Sigmoid colon (tissue), 7 donors: ENCODE data around the gene SUMF1. TPM values are rescaled to one million over a fixed set of nuclear protein-coding genes. Genes with fewer than 3 reads are reported as not detected.

ENCODE experiments used
- DNase-seq: peaks from one replicate; pipeline ENCODE4 v3.0.0-alpha.2; 2019
- H3K27ac ChIP-seq, 4 donors: fragments of 200-600 bp; sonication (generic); one replicate each; pipeline ENCODE4 v1.5.1; 2016 to 2019; ENCODE audit warnings: mild to moderate bottlenecking in 1 of 4
- H3K27me3 ChIP-seq, 3 donors: fragments of 200-600 bp; sonication (generic); one replicate each; pipeline ENCODE4 v1.5.1; 2019; ENCODE audit warnings: mild to moderate bottlenecking in 1 of 3
- H3K36me3 ChIP-seq, 4 donors: fragments of 200-600 bp; sonication (generic); one replicate each; pipeline ENCODE4 v1.5.1; 2016 to 2019
- H3K4me1 ChIP-seq, 4 donors: fragments of 200-600 bp; sonication (generic); one replicate each; pipeline ENCODE4 v1.5.1; 2017 to 2019
- H3K4me3 ChIP-seq, 4 donors: fragments of 200-600 bp; sonication (generic); one replicate each; pipeline ENCODE4 v1.5.1; 2017 to 2019; ENCODE audit warnings: mild to moderate bottlenecking in 2 of 4, moderate library complexity in 1 of 4
- H3K9me3 ChIP-seq, 4 donors: fragments of 200-600 bp in 3 of 4; sonication (generic) in 3 of 4; one replicate each; pipeline versions ENCODE4 v1.5.1 to v1.6.1; 2013 to 2019
- EP300 ChIP-seq, 4 donors: sonication (generic); formaldehyde crosslinking; IDR thresholded peaks; one replicate each; pipeline ENCODE4 v1.6.1; 2017; ENCODE audit warnings: antibody characterized with exemption in 4 of 4
- POLR2A ChIP-seq, 2 donors: fragments of 450-650 bp; IDR thresholded peaks; one replicate each; pipeline ENCODE4 v1.6.1; 2016; ENCODE audit warnings: antibody characterized with exemption in 2 of 2, mild to moderate bottlenecking in 2 of 2, moderate library complexity in 2 of 2
- POLR2AphosphoS5 ChIP-seq, 4 donors: sonication (generic); formaldehyde crosslinking; IDR thresholded peaks; one replicate each; pipeline ENCODE4 v1.6.1; 2017; ENCODE audit warnings: antibody characterized with exemption in 4 of 4
- WGBS, 2 donors: extraction: QIAGEN DNeasy Blood & Tissue Kit; methylation state at CpG; one replicate each; pipeline ENCODE4 v1.1.7; 2013; 5-methylcytosine and 5-hydroxymethylcytosine counted together
- intact Hi-C: fragments of 100-400 bp; cut with DNase I; formaldehyde crosslinking; loops from one replicate; pipeline ENCODE4 v1.15.1; 2023
- polyA plus RNA-seq, 3 donors: library from polyadenylated mRNA; stranded (reverse); fragments of 200-250 nt; gene quantifications; one replicate each; pipeline ENCODE4 v1.2.3, GENCODE V29; 2013
- total RNA-seq, 4 donors: library from RNA; depleted of rRNA; stranded (reverse); fragments of >200 nt; gene quantifications; one replicate each; pipeline ENCODE4 v1.1.0, GENCODE V29; 2016
- TF ChIP-seq, protein P1 (sequence below), 4 experiments: fragments of 450-650 bp in 3 of 4; fragments of 200-600 bp in 1 of 4; IDR thresholded peaks; one replicate each; pipeline ENCODE4 v1.5.1; 2016 to 2019; ENCODE audit warnings: antibody characterized with exemption in 4 of 4, mild to moderate bottlenecking in 3 of 4, moderate library complexity in 2 of 4
- donor health status: healthy with polysubstance abuse.
- donor health status: Bipolar disorder and iron deficiency.
- donor health status: healthy.

The SUMF1 gene
- total and polyA plus RNA-seq, 7 donors = 8.4 to 57.4 (median 23.3) TPM

DNA sequence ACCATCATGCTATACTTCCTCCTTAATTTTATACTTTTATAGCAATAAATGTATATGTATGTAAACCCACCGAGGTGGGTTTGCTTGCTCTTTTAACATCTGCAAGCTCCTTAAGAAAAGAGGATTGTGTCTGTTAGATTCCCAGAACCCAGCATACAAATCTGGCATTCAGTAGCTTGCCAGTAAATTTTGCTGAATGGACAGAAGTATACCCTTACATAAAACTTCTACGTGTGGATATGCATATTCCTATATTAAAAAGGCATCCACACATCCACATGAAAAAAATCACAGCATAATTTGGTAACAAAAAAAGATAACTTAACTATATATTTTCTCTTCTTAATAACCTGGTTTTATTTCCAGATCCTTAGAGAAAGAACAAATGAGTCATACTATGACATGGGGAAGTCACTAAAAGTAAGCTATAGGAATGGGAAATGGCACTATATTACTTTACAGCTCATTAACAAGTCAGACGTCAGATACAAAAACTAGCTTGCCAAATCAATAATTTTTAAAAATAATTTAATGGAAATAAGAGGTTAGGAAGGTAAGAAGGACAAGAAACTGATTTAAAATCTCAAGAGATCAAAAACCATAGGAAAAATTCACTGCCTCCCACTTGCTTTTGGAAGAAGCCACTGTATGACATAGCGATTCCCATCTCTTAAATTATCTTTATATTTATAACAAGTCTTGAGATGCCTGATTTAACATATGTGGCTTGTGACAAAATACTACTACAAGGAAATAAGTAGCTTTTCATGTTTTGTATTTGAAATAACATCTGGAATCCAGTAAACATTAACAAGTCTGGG lies 68.7 kb downstream of the SUMF1 start:
- 73% methylated on average over 4 of the region's 4 CpGs for WGBS, 2 donors
- Histone ChIP-seq H3K9me3 (no peaks in the 10 kb centered on the region), H3K4me1 (no peaks in the 10 kb centered on the region), H3K27me3 (no peaks in the 10 kb centered on the region), H3K36me3 (peaks cover 0 to 18% (median 2%) of the 10 kb centered on the region in 4 donors), H3K4me3 (no peak overlapping the region), H3K27ac (no peak overlapping the region)
- no peak for TF ChIP-seq POLR2AphosphoS5 (IDR thresholded peaks at IDR 0.05)
- TF ChIP-seq EP300 (IDR thresholded peaks at IDR 0.05) = no peak
- TF ChIP-seq, protein P1, sequence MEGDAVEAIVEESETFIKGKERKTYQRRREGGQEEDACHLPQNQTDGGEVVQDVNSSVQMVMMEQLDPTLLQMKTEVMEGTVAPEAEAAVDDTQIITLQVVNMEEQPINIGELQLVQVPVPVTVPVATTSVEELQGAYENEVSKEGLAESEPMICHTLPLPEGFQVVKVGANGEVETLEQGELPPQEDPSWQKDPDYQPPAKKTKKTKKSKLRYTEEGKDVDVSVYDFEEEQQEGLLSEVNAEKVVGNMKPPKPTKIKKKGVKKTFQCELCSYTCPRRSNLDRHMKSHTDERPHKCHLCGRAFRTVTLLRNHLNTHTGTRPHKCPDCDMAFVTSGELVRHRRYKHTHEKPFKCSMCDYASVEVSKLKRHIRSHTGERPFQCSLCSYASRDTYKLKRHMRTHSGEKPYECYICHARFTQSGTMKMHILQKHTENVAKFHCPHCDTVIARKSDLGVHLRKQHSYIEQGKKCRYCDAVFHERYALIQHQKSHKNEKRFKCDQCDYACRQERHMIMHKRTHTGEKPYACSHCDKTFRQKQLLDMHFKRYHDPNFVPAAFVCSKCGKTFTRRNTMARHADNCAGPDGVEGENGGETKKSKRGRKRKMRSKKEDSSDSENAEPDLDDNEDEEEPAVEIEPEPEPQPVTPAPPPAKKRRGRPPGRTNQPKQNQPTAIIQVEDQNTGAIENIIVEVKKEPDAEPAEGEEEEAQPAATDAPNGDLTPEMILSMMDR (IDR thresholded peaks at IDR 0.05) = no peak
- no peak for TF ChIP-seq POLR2A (IDR thresholded peaks at IDR 0.05)
- DNase-seq = no peak
- intact Hi-C loops = no loop called here

DNA sequence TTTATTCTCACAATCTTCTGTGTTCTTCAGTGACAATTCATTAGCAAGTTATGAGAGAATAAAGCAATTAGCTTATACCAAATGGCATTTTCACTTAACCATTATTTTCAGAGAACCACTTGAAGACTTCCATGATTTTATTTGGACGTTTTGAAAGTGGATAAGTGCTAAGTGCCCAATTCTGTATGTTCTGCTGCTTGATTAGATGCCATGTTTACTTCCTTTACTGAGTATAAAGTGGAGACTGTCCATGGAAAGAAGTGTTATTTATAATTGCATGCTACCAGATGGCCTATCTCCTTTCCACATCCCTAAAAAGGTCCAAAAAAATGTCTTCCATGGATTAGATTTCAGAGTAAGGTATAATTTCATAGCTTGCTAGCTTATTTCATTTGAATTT lies 69.6 kb downstream of the SUMF1 start:
- no peak for DNase-seq
- 78 to 79% methylated on average over 1 of the region's 1 CpG for WGBS, 2 donors
- no peaks in the 10 kb centered on the region for H3K4me1 ChIP-seq
- H3K27me3 ChIP-seq = no peaks in the 10 kb centered on the region
- H3K27ac ChIP-seq = no peak overlapping the region
- no peaks in the 10 kb centered on the region for H3K9me3 ChIP-seq
- no peak for TF ChIP-seq POLR2A (IDR thresholded peaks at IDR 0.05)
- no peak overlapping the region for H3K4me3 ChIP-seq
- peaks cover 0 to 9% (median 1%) of the 10 kb centered on the region in 4 donors for H3K36me3 ChIP-seq
- intact Hi-C loops = no loop called here

DNA sequence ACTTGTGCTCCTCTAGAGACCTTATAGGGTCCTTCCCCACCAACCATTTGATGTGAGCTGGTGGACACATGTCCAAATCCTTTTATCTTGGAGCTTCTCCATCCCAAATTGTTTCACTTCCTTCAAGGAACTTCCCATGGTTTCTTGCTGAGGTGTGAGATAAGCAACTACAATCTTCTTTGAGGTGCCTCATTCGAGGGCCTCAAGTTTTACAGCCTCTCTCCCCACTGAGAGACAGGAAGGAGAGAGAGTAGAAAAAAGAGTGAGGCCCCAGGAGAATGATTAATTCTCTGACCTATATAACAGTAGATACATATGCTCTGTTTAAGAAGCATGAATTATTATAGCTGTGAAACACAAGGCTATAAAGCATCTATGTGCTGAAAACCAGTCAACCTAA lies 70.5 kb downstream of the SUMF1 start:
- peaks cover 0 to 8% (median 1%) of the 10 kb centered on the region in 4 donors for H3K36me3 ChIP-seq
- no peak overlapping the region for H3K4me3 ChIP-seq
- DNase-seq = no peak
- WGBS, 2 donors = 25 to 44% methylated on average over 1 of the region's 1 CpG
- H3K27me3 ChIP-seq = no peaks in the 10 kb centered on the region
- TF ChIP-seq POLR2AphosphoS5 (IDR thresholded peaks at IDR 0.05) (no peak), POLR2A (IDR thresholded peaks at IDR 0.05) (no peak), EP300 (IDR thresholded peaks at IDR 0.05) (no peak)
- TF ChIP-seq, protein P1 (IDR thresholded peaks at IDR 0.05) = no peak
- intact Hi-C loops = no loop called here
- no peaks in the 10 kb centered on the region for H3K4me1 ChIP-seq
- no peak overlapping the region for H3K27ac ChIP-seq
- no peaks in the 10 kb centered on the region for H3K9me3 ChIP-seq

DNA sequence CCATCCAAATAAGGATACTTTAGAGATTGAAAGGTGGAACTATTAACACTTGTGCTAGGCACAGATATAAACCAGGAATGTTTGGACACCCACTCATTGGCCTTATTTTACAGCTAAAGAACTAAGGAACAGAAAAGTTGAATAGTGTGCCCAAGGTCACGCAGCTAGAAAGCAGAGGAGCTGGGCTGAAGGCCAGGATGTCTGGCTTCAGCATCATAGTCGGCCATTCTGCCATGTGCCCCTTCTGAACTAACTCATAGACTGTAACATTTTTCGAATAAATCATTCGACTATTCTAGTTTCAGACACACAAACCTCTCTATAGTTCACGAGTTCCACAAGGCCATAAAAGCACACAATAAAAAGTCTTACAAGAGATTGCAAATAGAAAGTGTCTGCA lies 71.1 kb downstream of the SUMF1 start:
- 72 to 87% methylated on average over 5 of the region's 5 CpGs for WGBS, 2 donors
- intact Hi-C loops = no loop called here

DNA sequence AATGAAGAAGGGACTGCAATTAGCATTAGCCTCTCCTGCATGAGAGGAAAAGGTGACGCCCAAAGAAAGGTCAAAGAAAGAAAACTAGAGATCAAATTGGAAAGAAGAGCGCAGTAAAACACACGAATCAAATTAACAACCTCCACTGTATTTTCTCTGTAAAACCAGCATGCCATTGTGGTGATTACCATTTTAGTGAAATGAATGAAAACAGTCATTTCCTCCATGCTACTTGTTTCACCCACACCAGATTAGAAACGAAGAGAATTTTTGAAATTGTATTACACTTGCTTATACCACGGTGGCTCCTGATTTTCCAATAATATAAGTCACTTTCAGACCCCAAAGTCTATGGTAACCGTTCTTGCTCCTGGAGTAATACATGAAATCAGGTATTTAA lies 71.6 kb downstream of the SUMF1 start:
- Histone ChIP-seq H3K4me3 (no peak overlapping the region), H3K9me3 (no peaks in the 10 kb centered on the region), H3K36me3 (peaks cover 0 to 8% (median 1%) of the 10 kb centered on the region in 4 donors), H3K27ac (no peak overlapping the region), H3K27me3 (no peaks in the 10 kb centered on the region), H3K4me1 (no peaks in the 10 kb centered on the region)
- intact Hi-C loops = no loop called here
- TF ChIP-seq, protein P1 (IDR thresholded peaks at IDR 0.05) = no peak
- TF ChIP-seq POLR2A (IDR thresholded peaks at IDR 0.05) = no peak
- TF ChIP-seq POLR2AphosphoS5 (IDR thresholded peaks at IDR 0.05) = no peak
- TF ChIP-seq EP300 (IDR thresholded peaks at IDR 0.05) = no peak
- no peak for DNase-seq
- 93% methylated on average over 6 of the region's 6 CpGs for WGBS, 2 donors

More for the DNA sequence above, 71.1 kb downstream of the SUMF1 start:
- no peaks in the 10 kb centered on the region for H3K27me3 ChIP-seq
- H3K9me3 ChIP-seq = no peaks in the 10 kb centered on the region
- DNase-seq = no peak
- H3K27ac ChIP-seq = no peak overlapping the region
- peaks cover 0 to 8% (median 1%) of the 10 kb centered on the region in 4 donors for H3K36me3 ChIP-seq
- no peaks in the 10 kb centered on the region for H3K4me1 ChIP-seq
- TF ChIP-seq, protein P1 (IDR thresholded peaks at IDR 0.05) = no peak
- no peak for TF ChIP-seq EP300 (IDR thresholded peaks at IDR 0.05)
- TF ChIP-seq POLR2A (IDR thresholded peaks at IDR 0.05) = no peak
- TF ChIP-seq POLR2AphosphoS5 (IDR thresholded peaks at IDR 0.05) = no peak
- no peak overlapping the region for H3K4me3 ChIP-seq
